ENCODE results near the gene CFAP210. TPM values are rescaled to one million over a fixed set of nuclear protein-coding genes. Genes with fewer than 3 reads are reported as not detected.

Gene CFAP210
- total RNA-seq, 1 experiment from 2014 or later, result not detected

DNA sequence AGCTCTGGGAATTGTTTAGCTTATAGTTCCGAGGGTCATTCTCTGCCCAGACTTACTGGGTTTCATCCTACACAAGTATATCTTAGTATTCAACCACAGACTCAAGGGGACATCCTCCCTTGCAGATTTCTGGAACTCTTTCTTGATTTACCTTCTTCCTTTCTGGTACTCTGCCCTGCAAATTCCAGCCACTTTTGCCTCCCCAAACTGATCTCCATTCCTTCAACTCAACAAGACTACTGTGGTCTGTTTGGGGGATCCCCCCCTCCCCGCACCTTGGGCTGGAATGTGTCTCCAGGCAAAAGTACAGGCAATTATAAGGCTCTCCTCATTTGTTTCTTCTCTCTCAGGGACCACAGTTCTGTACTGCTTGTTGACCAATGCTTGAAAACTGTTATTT is 13.4 kb upstream of the CFAP210 start:
- Histone ChIP-seq H3K79me2 (ENCODE audit: insufficient read depth, low read length) (no peaks in the 10 kb centered on the region), H4K20me1 (ENCODE audit: insufficient read depth) (no peaks in the 10 kb centered on the region), H3K9ac (ENCODE audit: low read length) (no peak overlapping the region), H3K27ac (ENCODE audit: low read depth, low read length) (no peak overlapping the region), H3K4me1 (ENCODE audit: control insufficient read depth in 1 of 2, insufficient read depth in 2 of 2, low read length in 2 of 2) (no peaks in the 10 kb centered on the region), H3K4me3 (replicated peaks in 1 of 2; ENCODE audit: low read depth in 1 of 2, low read length in 2 of 2) (no peak overlapping the region), H3K36me3 (ENCODE audit: control insufficient read depth in 1 of 2, insufficient read depth in 2 of 2, low read length in 2 of 2) (no peaks in the 10 kb centered on the region), H2AFZ (ENCODE audit: low read depth, low read length, poor library complexity, severe bottlenecking) (no peak overlapping the region), H3K9me2 (ENCODE audit: insufficient read depth) (no peaks in the 10 kb centered on the region), H3K9me3 (ENCODE audit: control insufficient read depth in 1 of 2, insufficient read depth in 1 of 2, low read depth in 1 of 2, low read length in 2 of 2) (no peaks in the 10 kb centered on the region), H3K4me2 (ENCODE audit: low read length) (no peak overlapping the region), H3K27me3 (ENCODE audit: insufficient read depth, low read length) (no peaks in the 10 kb centered on the region)
- RAD21 ChIA-PET (ENCODE audit: low non-redundant PET in 1 of 2, low total read pairs in 2 of 2, uncharacterized antibody in 2 of 2, unreplicated experiment in 2 of 2), result no interaction called here
- ATAC-seq, result no peak
- no TSS peak for BruUV-seq (replicated peaks)
- TF ChIP-seq FOSL1 (IDR thresholded peaks at IDR 0.05; ENCODE audit: low read depth) (no peak), ZFX (IDR thresholded peaks at IDR 0.05) (no peak), SIN3A (IDR thresholded peaks at IDR 0.05; ENCODE audit: low read depth) (no peak), SRF (IDR thresholded peaks at IDR 0.05; ENCODE audit: low read depth) (no peak), RAD21 (IDR thresholded peaks at IDR 0.05; ENCODE audit: low read depth) (no peak), JUND (IDR thresholded peaks at IDR 0.05) (no peak), CBX3 (IDR thresholded peaks at IDR 0.05; ENCODE audit: low read depth) (no peak), EZH2 (IDR thresholded peaks at IDR 0.05) (no peak), POLR2A (IDR thresholded peaks at IDR 0.05; ENCODE audit: borderline replicate concordance, extremely low read depth, insufficient read depth, insufficient read length) (no peak), ELF1 (IDR thresholded peaks at IDR 0.05; ENCODE audit: borderline replicate concordance, low read depth) (no peak), EGR1 (IDR thresholded peaks at IDR 0.05; ENCODE audit: low read depth) (no peak), CEBPB (IDR thresholded peaks at IDR 0.05; ENCODE audit: low read depth) (no peak)
- TF ChIP-seq, protein P1, sequence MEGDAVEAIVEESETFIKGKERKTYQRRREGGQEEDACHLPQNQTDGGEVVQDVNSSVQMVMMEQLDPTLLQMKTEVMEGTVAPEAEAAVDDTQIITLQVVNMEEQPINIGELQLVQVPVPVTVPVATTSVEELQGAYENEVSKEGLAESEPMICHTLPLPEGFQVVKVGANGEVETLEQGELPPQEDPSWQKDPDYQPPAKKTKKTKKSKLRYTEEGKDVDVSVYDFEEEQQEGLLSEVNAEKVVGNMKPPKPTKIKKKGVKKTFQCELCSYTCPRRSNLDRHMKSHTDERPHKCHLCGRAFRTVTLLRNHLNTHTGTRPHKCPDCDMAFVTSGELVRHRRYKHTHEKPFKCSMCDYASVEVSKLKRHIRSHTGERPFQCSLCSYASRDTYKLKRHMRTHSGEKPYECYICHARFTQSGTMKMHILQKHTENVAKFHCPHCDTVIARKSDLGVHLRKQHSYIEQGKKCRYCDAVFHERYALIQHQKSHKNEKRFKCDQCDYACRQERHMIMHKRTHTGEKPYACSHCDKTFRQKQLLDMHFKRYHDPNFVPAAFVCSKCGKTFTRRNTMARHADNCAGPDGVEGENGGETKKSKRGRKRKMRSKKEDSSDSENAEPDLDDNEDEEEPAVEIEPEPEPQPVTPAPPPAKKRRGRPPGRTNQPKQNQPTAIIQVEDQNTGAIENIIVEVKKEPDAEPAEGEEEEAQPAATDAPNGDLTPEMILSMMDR (IDR thresholded peaks at IDR 0.05 in 2 of 3, conservative IDR thresholded peaks at IDR 0.05 in 1 of 3; ENCODE audit: borderline replicate concordance in 1 of 3, insufficient read depth in 1 of 3, low read depth in 2 of 3, low read length in 2 of 3), result no peak
- TF ChIP-seq, protein P2, sequence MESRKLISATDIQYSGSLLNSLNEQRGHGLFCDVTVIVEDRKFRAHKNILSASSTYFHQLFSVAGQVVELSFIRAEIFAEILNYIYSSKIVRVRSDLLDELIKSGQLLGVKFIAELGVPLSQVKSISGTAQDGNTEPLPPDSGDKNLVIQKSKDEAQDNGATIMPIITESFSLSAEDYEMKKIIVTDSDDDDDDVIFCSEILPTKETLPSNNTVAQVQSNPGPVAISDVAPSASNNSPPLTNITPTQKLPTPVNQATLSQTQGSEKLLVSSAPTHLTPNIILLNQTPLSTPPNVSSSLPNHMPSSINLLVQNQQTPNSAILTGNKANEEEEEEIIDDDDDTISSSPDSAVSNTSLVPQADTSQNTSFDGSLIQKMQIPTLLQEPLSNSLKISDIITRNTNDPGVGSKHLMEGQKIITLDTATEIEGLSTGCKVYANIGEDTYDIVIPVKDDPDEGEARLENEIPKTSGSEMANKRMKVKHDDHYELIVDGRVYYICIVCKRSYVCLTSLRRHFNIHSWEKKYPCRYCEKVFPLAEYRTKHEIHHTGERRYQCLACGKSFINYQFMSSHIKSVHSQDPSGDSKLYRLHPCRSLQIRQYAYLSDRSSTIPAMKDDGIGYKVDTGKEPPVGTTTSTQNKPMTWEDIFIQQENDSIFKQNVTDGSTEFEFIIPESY (IDR thresholded peaks at IDR 0.05; ENCODE audit: extremely low read depth, insufficient replicate concordance, low read length), result no peak
- TF ChIP-seq, protein P3, sequence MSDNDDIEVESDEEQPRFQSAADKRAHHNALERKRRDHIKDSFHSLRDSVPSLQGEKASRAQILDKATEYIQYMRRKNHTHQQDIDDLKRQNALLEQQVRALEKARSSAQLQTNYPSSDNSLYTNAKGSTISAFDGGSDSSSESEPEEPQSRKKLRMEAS (IDR thresholded peaks at IDR 0.05), result no peak
- TF ChIP-seq, protein P4, sequence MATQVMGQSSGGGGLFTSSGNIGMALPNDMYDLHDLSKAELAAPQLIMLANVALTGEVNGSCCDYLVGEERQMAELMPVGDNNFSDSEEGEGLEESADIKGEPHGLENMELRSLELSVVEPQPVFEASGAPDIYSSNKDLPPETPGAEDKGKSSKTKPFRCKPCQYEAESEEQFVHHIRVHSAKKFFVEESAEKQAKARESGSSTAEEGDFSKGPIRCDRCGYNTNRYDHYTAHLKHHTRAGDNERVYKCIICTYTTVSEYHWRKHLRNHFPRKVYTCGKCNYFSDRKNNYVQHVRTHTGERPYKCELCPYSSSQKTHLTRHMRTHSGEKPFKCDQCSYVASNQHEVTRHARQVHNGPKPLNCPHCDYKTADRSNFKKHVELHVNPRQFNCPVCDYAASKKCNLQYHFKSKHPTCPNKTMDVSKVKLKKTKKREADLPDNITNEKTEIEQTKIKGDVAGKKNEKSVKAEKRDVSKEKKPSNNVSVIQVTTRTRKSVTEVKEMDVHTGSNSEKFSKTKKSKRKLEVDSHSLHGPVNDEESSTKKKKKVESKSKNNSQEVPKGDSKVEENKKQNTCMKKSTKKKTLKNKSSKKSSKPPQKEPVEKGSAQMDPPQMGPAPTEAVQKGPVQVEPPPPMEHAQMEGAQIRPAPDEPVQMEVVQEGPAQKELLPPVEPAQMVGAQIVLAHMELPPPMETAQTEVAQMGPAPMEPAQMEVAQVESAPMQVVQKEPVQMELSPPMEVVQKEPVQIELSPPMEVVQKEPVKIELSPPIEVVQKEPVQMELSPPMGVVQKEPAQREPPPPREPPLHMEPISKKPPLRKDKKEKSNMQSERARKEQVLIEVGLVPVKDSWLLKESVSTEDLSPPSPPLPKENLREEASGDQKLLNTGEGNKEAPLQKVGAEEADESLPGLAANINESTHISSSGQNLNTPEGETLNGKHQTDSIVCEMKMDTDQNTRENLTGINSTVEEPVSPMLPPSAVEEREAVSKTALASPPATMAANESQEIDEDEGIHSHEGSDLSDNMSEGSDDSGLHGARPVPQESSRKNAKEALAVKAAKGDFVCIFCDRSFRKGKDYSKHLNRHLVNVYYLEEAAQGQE (IDR thresholded peaks at IDR 0.05; ENCODE audit: low read depth), result no peak
- intact Hi-C loops (cut with micrococcal nuclease), result no loop called here
- POLR2A ChIA-PET, result no interaction called here
- CTCF ChIA-PET, result no interaction called here
- no peak for DNase-seq (ENCODE audit: low read depth, low spot score)

All from HCT116 (cell line).